Kidney (tissue), 14 donors: ENCODE measurements around the gene ABCC3. TPM values are rescaled to one million over a fixed set of nuclear protein-coding genes. Genes with fewer than 3 reads are reported as not detected.

Experiments
- DNase-seq, 5 donors: peaks; one replicate each; pipeline ENCODE4 v3.0.0-alpha.2; 2013 to 2020
- FAIRE-seq: peaks from 2 replicates; lab custom pipeline; 2012; peaks lifted over from hg19 to GRCh38; lab: Jason Lieb, UNC
- H3K27ac ChIP-seq, 2 donors: one replicate each; pipeline ENCODE4 v1.7.0; 2013; ENCODE audit warnings: low read depth in 2 of 2, low read length in 2 of 2, inconsistent platforms in 1 of 2
- H3K27me3 ChIP-seq: one replicate; pipeline ENCODE4 v1.7.1; 2013; ENCODE audit warnings: low read length, inconsistent platforms; ENCODE audit not compliant: control insufficient read depth, insufficient read depth
- H3K36me3 ChIP-seq, 3 donors: one replicate each; pipeline versions ENCODE4 v1.7.0 to v1.7.1; 2013; ENCODE audit warnings: low read length in 3 of 3, control low read depth in 1 of 3, inconsistent platforms in 1 of 3; ENCODE audit not compliant: insufficient read depth in 3 of 3, control insufficient read depth in 2 of 3
- H3K4me1 ChIP-seq, 3 donors: one replicate each; pipeline versions ENCODE4 v1.7.0 to v1.7.1; 2013; ENCODE audit warnings: low read length in 3 of 3, inconsistent platforms in 1 of 3, low read depth in 1 of 3; ENCODE audit not compliant: control insufficient read depth in 2 of 3, insufficient read depth in 2 of 3
- H3K4me3 ChIP-seq, 3 donors: one replicate each; pipeline versions ENCODE4 v1.7.0 to v1.8.1; 2013; ENCODE audit warnings: low read length in 3 of 3, control low read depth in 1 of 3, inconsistent platforms in 1 of 3
- H3K9ac ChIP-seq, 3 donors: one replicate each; pipeline versions ENCODE4 v1.7.0 to v1.7.1; 2013; ENCODE audit warnings: low read length in 3 of 3, control low read depth in 1 of 3, inconsistent platforms in 1 of 3
- H3K9me3 ChIP-seq, 3 donors: one replicate each; pipeline versions ENCODE4 v1.7.0 to v1.7.1; 2013; ENCODE audit warnings: low read length in 3 of 3, control low read depth in 1 of 3, inconsistent platforms in 1 of 3; ENCODE audit not compliant: control insufficient read depth in 2 of 3, insufficient read depth in 1 of 3
- CTCF ChIP-seq: IDR thresholded peaks from 3 replicates; pipeline ENCODE4 v1.5.1; 2012; ENCODE audit warnings: mild to moderate bottlenecking, moderate library complexity, borderline replicate concordance; ENCODE audit not compliant: insufficient read depth; ENCODE audit errors: extremely low read depth
- intact Hi-C: fragments of 100-400 bp; cut with DNase I; formaldehyde crosslinking; loops from one replicate; pipeline ENCODE4 v1.11.1; 2022
- polyA plus RNA-seq: library from polyadenylated mRNA; stranded (reverse); fragments of 350-450 nt; fragmentation: Illumina TruSeq; extraction: RNeasy Lipid Tissue Mini Kit (QIAGEN cat#74804); gene quantifications from one replicate; pipeline ENCODE4 v1.2.3, GENCODE V29; 2014; ENCODE audit warnings: low read depth, low replicate concordance; ENCODE audit not compliant: insufficient read depth
- total RNA-seq: library from RNA; stranded (reverse); fragmentation: NEBNext Ultra II Directional; extraction: Animal tissue kit (Norgen Biotek cat#: 25700); gene quantifications from one replicate; pipeline ENCODE4 v1.2.1, GENCODE V29; 2021
- donor health status: control.
- donor health status: control.
- donor health status: control.
- donor health status: control.
- donor health status: control.
- donor health status: DM: yes; HTN: yes; CAD: no.
- donor health status: Normal renal cell carcinoma (clear cell type).

The ABCC3 gene
- total and polyA plus RNA-seq, 2 donors from 2014 or later = 9.3 to 156 TPM

DNA sequence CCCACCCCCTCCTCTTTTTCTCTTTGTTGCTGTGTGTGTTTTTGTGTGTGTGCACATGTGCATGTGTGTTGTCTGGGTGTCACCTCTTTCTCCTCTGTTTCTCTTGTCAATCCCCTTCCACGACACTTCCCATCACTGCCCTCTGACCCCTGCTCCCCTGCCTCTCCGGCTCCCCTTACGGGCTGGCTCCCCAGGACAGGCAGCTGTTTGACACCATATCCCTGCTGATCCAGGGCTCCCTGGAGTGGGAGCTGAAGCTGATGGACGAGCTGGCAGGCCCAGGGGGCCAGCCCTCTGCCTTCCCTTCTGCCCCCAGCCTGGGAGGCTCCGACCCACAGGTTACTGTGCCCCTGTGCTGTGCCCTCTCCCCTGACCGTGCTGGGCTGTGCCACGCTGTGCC is 15.2 kb upstream of the ABCC3 start:
- no peak for FAIRE-seq

DNA sequence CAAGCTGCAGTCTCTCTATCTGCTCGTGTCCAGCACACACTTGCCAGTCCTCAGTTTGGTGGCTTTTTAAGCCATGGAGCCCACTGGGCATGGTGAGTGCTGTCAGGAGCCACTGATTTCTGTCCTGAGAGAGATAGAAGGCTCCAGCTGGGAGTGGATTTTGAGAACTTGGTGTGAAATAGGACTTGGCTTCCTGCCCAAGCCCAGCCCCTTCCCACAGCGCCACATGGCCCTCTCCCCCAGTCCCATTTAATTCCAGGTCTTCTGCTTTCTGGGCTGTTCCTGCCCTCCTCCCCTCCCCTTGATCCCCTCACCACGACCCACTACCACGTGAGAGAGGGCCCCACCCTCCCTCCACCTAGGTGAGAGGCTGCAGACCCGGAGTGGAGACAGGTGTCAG is 14.4 kb upstream of the ABCC3 start:
- Histone ChIP-seq H3K9ac (no peak overlapping the region), H3K27ac (no peak overlapping the region), H3K4me3 (no peak overlapping the region), H3K4me1 (no peaks in the 10 kb centered on the region), H3K36me3 (no peaks in the 10 kb centered on the region), H3K27me3 (no peaks in the 10 kb centered on the region), H3K9me3 (no peaks in the 10 kb centered on the region)
- no peak for DNase-seq
- no peak for TF ChIP-seq CTCF
- no peak for FAIRE-seq
- intact Hi-C loops = no loop called here

More for the DNA sequence above, 15.2 kb upstream of the ABCC3 start:
- Histone ChIP-seq H3K36me3 (no peaks in the 10 kb centered on the region), H3K9me3 (no peaks in the 10 kb centered on the region), H3K9ac (no peak overlapping the region), H3K27ac (no peak overlapping the region), H3K27me3 (no peaks in the 10 kb centered on the region), H3K4me3 (no peak overlapping the region), H3K4me1 (no peaks in the 10 kb centered on the region)
- no peak for TF ChIP-seq CTCF
- intact Hi-C loops = no loop called here
- no peak for DNase-seq

DNA sequence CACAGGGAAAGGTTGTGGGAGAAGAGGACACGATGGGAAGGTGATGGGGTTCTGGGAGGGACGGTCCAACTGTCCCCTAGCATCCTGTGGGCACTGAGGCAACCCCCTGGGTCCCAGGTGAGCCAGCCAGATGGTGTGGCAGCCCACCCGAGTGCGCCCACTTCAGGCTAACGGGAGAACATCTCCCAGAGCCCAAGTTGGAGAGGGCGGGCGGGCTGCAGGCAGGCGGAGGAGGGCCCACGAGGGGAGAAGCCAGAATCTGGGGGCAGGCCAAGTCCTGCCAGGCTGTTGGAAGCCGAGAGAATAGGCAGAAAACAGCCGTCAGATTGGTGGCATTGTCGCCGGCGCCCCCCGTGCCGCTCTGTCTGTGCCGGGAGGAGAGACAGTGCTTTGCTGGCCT is 13.8 kb upstream of the ABCC3 start:
- FAIRE-seq = no peak
- H3K9me3 ChIP-seq = no peaks in the 10 kb centered on the region

More for the DNA sequence above, 13.8 kb upstream of the ABCC3 start:
- no peak overlapping the region for H3K9ac ChIP-seq
- no peak overlapping the region for H3K4me3 ChIP-seq
- H3K36me3 ChIP-seq = no peaks in the 10 kb centered on the region
- intact Hi-C loops = no loop called here
- no peak for TF ChIP-seq CTCF
- no peaks in the 10 kb centered on the region for H3K27me3 ChIP-seq
- H3K27ac ChIP-seq = no peak overlapping the region
- no peaks in the 10 kb centered on the region for H3K4me1 ChIP-seq
- no peak for DNase-seq
